CD4-positive, alpha-beta T cell treated with Interleukin-12 subunit alpha and Interleukin-12 subunit beta, for 1 hour (primary cell): ENCODE results near the gene RPS27L.
"Not testable (repeated sequence)": the region's sequence is repeated elsewhere in the genome, so short reads cannot be mapped to it uniquely, and the experiment has no call there.

Experiments
- DNase-seq: peaks from one replicate; pipeline ENCODE4 v3.0.0-alpha.2; 2020

The RPS27L gene

DNA sequence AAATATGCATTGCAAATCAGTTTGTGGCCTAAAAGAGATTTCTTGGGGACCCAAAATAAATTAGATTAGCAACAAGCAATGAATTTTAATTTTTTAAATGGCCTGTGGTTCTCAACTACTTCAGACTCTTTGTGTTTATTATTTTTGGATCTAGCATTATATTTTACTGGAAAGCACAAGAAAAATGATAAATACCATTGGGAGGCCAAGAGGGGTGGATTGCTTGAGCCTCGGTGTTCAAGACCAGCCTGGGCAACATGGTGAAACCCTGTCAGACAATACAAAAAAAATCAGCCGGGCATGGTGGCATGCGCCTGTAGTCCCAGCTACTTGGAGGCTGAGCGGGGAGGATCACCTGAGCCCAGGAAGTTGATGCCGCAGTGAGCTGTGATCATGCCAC lies 22.0 kb downstream of the RPS27L start:
- DNase-seq, result no peak

DNA sequence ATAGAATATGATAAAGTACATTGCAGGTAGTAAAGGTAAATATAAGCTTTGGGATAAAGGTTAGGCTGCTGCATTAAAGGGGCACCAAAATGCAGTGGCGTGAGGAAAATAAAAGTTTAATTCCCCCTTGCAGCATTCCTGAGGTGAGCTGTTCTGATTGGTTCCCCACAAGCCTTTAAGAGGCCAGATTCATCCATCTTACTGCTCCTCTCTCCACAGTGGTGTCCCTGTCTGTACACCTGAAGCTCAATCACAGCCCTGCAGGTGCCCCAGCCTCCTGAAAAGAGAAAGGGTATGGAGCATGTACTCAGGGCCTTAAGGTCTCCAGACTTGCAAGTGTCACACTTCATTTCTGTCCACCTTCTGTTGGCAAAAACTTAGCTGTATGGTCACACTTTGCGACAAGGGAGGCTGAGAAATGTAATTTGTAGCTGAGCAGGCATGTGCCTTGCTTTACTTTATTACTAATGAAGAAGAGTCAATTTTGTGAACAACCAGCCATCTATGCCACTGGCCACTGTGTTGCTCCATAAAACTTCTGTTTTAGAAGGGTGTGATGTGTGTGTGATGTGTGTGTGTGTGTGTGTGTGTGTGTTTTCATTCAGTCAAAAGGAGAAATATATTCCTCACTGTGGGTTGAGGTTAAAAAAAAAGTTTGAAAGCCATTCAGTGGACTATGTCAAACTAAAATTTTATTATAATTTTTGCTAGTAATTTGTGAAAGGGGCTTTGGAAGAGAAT lies 22.9 kb downstream of the RPS27L start:
- DNase-seq, result no peak

GRCh38 chr15:63133786-63134185 lies 23.5 kb downstream of the RPS27L start:
- no peak for DNase-seq

DNA sequence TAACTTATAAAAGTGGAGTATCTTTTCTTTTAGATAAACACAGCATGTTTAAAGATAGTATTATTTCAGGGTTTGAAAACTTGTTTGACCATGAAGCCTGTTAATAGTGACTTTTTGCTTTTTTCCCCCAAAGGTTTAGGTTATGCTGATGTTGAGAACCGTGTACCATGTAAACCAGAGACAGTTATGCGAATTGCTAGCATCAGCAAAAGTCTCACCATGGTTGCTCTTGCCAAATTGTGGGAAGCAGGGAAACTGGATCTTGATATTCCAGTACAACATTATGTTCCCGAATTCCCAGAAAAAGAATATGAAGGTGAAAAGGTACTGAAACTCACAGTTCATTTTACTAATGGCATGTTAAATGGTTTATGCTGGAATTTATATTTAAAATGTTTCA lies 30.6 kb downstream of the RPS27L start:
- no peak for DNase-seq

DNA sequence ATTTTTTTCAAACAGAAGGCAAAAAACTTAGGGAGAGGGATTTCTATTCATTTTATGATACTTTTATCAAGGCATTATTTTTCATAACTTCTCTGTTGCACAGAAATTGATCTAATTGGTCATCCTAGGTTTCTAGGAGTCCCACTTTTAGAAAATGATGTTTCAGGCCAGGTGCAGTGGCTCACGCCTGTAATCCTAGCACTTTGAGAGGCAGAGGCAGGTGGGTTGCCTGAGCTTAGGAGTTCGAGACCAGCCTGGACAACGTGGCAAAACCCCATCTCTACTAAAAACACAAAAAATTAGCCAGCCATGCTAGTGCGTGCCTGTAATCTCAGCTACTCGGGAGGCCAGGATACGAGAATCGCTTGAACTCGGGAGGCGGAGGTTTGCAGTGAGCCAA lies 32.8 kb downstream of the RPS27L start:
- no peak for DNase-seq

DNA sequence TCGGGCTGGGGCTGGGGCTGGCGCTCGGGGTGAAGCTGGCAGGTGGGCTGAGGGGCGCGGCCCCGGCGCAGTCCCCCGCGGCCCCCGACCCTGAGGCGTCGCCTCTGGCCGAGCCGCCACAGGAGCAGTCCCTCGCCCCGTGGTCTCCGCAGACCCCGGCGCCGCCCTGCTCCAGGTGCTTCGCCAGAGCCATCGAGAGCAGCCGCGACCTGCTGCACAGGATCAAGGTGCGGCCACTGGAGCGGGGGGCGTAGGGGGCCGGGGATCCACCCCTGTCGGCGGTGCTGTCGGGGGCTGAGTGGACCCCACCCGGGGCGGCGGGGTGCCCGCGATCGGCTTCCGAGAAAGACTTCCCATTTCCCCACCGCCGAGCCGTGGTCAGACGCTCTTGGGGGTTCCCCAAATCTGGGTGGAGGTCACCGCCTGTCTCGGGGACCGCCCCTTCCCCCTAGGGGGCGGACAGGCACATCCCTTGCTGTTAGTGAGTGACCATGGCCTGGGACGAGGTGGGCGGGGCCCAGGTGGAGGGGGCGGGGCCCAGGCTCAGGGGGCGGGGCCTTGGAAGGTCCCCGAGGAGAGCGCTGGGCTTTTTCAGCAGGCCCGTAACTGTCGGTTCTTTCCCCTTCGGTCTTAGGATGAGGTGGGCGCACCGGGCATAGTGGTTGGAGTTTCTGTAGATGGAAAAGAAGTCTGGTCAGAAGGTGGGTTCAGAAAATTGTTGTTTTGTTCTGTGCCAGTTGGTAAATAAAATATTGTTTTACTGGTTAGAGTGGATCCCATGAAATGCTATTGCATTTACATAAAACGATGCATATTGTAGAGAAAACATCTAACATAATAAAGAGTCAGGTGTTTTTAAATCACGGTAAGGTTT lies 35.0 kb downstream of the RPS27L start:
- peak; percentile 84 for DNase-seq

DNA sequence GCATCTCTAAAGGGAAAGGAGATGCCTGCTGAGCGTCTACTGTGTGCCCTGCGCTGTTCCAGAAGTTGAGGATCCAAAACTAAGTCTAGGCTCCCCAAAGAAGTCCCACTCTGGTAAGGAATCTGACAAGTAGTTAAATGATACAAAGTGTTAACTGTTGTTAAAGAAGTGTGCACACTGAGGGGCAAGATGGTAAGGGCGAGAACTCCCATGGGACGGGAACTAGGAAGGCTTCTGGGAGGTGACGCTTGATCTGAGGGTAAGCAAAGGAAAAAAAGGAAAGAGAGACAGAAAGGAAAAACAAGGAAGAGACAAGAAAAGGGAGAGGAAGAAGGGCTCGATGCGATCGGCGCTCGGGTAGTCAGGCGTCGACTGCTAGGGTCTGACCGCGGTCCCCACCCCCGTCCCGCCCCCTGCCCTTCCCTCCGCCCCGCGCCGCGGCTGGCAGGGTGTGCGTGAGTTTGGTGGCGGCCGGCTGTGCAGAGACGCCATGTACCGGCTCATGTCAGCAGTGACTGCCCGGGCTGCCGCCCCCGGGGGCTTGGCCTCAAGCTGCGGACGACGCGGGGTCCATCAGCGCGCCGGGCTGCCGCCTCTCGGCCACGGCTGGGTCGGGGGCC lies 35.8 kb downstream of the RPS27L start, which contains the start of gene LACTB:
Gene LACTB, plus strand, starts transcription at position 480 of the 620 bp plus-strand sequence. Its CDS starts 11 bp downstream, at position 491.
- DNase-seq, result peak; percentile 83

DNA sequence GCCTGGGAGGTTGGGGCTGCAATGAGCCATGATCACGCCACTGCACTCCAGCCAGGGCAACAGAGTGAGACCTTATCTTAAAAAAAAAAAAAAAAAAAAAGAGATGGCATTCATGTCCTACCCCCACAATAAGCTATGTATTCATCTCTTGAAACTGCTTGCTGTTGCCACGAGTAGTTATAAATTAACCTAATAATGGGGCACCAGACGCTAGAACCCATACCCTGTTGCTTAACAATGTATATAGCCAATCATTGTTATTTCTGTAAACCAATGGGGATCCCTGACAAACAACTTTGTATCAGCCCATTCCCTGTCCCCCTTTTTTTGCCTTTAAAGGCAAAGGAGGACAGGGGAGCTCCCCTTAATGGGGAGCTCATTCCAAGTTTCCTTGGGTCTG lies 38.4 kb downstream of the RPS27L start:
- no peak for DNase-seq

DNA sequence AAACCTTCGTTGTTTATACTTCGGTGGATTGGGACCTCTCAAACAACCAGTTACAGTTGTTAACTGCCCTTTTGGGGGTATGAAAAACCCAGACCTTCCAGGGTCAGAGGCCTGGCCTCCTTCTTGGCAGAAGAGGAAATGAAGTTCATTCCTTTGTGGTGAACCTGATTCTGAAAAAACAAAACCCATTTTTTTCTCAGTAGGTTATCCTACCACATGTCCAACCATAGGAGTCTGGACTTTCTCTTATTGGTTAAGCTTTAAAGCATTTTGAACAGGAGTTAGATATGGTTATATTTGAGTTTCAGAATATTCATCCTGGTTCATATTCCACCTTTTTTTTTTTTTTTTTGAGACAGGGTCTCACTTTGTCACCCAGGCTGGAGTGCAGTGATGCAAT lies 42.8 kb downstream of the RPS27L start:
- DNase-seq, result no peak

- DNase-seq, result no peak
Observed at GRCh38 chr15:63112871-63113270, 44.4 kb downstream of the RPS27L start.

- no peak for DNase-seq
Observed at GRCh38 chr15:63111481-63111880, 45.8 kb downstream of the RPS27L start.

GRCh38 chr15:63110428-63111026 lies 46.8 kb downstream of the RPS27L start:
- no peak for DNase-seq

DNA sequence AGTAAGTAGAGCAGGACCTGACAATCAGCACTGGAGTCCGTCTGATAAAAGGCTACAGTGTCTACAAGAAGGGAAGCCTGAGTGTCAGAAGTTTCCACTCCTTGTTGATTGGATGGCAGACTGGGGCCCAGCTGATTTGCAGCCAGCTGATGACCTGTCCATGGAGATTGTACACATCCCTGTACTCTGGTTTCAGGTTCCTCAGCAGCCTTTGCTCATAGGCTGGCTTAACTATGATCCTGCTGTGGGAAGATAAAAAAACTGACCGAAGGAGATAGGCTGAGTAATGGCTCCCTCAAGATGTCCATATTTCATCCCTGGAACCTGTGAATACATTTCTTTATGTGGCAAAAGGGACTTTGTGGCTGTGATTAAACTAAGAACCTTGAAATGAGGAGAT lies 47.4 kb downstream of the RPS27L start:
- DNase-seq, result no peak

- no peak for DNase-seq
Observed at GRCh38 chr15:63109498-63109897, 47.8 kb downstream of the RPS27L start.

- DNase-seq, result no peak
Observed at GRCh38 chr15:63107895-63108546, 49.3 kb downstream of the RPS27L start.

GRCh38 chr15:63105354-63105753 lies 51.9 kb downstream of the RPS27L start:
- peak; percentile 16 for DNase-seq

DNA sequence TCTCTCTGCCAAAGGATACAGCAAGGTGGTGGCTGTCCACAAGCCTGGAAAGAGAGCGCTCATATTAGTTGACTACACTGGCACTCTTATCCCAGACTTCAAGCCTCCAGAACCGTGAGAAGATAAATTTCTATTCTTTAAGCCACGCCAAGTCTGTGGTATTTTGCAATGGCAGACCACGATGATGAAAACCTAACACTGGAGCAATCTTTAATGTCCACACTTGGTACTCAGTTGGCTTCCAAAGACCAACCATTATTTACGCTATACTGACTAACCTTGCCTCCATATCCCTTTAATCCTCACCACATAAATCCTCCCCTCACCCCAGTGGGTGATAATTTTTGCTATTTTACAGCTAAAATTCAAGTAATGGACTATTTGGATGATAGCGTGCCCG lies 52.5 kb downstream of the RPS27L start:
- DNase-seq, result no peak

- no peak for DNase-seq
Observed at GRCh38 chr15:63103416-63103815, 53.9 kb downstream of the RPS27L start.

- not testable (repeated sequence) for DNase-seq
Observed at GRCh38 chr15:63099581-63099980, 57.7 kb downstream of the RPS27L start.

DNA sequence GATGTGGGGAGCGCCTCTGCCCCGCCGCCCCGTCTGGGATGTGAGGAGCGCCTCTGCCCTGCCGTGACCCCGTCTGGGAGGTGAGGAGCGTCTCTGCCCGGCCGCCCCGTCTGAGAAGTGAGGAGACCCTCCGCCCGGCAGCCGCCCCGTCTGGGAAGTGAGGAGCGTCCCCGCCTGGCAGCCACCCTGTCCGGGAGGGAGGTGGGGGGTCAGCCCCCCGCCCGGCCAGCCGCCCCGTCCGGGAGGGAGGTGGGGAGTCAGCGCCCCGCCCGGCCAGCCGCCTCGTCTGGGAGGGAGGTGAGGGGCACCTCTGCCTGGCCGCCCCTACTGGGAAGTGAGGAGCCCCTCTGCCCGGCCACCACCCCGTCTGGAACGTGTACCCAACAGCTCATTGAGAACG lies 58.4 kb downstream of the RPS27L start:
- not testable (repeated sequence) for DNase-seq
